Measurements from ENCODE around the gene N4BP2.
"Not testable (repeated sequence)": the region's sequence is repeated elsewhere in the genome, so short reads cannot be mapped to it uniquely, and the experiment has no call there.

Gene N4BP2

GRCh38 chr4:40099010-40099409 is 42.4 kb downstream of the N4BP2 start:
- Histone ChIP-seq H3K36me3 (ENCODE audit: control insufficient read depth, insufficient read depth, low read length) (no peaks in the 10 kb centered on the region), H3K9me3 (ENCODE audit: control insufficient read depth, low read length) (no peaks in the 10 kb centered on the region), H3K4me1 (ENCODE audit: control insufficient read depth, insufficient read depth, low read length) (no peaks in the 10 kb centered on the region)

GRCh38 chr4:40107150-40107549 is 50.5 kb downstream of the N4BP2 start:
- not testable (repeated sequence) for H3K9ac ChIP-seq (ENCODE audit: low read length); H3K9me3 ChIP-seq (ENCODE audit: control insufficient read depth, low read length); H3K4me3 ChIP-seq (ENCODE audit: low read length); H3K4me1 ChIP-seq (ENCODE audit: control insufficient read depth, insufficient read depth, low read length); H3K36me3 ChIP-seq (ENCODE audit: control insufficient read depth, insufficient read depth, low read length); H3K27me3 ChIP-seq (ENCODE audit: control insufficient read depth, insufficient read depth, low read length)

More at GRCh38 chr4:40099010-40099409, 42.4 kb downstream of the N4BP2 start:
- no peak overlapping the region for H3K4me3 ChIP-seq (ENCODE audit: low read length)
- no peaks in the 10 kb centered on the region for H3K27me3 ChIP-seq (ENCODE audit: control insufficient read depth, insufficient read depth, low read length)
- no peak overlapping the region for H3K9ac ChIP-seq (ENCODE audit: low read length)

DNA sequence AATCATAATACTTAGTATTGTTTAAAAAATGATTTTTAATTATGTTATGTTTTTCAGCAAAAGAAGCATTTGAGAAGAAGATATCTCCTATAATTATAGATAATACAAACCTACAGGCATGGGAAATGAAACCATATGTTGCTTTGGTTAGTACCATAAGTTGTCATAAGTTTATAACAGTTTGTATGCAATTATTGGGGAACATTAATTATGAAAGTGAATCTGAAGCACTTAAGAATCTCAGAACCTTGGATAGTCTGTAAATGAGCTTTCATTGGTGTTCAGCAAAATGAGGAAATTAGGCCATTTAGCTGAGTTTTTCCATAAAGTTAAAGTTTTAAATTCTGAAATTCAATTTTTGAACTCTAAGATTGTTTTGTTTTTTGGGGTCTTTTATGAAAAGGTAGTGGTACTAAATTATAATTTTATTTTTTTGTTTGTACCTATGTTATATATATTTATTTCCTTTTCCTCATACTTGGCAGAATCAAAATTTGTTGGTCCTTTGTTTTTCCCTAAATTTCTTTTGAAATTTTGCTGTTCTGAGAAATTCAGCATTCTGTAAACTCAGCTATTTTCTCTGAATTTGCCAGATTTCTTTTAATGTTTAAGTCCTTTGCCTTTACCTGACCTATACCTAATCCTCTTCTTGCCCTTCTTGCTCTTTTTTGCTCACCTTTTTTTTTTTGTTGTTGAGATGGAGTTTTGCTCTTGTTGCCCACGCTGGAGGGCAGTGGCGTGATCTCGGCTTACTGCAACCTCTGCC is 55.6 kb downstream of the N4BP2 start:
- no peak overlapping the region for H3K9ac ChIP-seq (ENCODE audit: low read length)
- no peak overlapping the region for H3K4me3 ChIP-seq (ENCODE audit: low read length)
- H3K9me3 ChIP-seq (ENCODE audit: control insufficient read depth, low read length) = no peaks in the 10 kb centered on the region
- no peaks in the 10 kb centered on the region for H3K4me1 ChIP-seq (ENCODE audit: control insufficient read depth, insufficient read depth, low read length)
- H3K27me3 ChIP-seq (ENCODE audit: control insufficient read depth, insufficient read depth, low read length) = no peaks in the 10 kb centered on the region
- no peaks in the 10 kb centered on the region for H3K36me3 ChIP-seq (ENCODE audit: control insufficient read depth, insufficient read depth, low read length)

DNA sequence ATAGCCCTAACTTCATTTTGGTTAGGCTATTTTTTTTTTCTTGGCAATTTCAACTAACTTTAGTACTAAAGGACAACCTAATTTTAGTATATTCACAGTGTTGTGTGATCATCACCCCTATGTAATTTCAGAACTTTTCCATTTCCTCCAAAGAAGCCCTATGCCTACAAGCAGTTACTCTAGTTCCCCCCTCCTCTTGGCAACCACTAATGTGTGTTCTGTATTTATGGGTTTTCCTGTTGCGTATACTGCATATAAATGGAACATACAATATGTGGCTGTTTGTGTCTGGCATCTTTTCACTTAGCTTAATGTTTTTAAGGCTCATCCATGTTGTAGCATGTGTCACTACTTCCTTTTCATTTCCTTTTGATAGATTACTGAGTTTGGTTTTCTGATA is 57.6 kb downstream of the N4BP2 start:
- no peaks in the 10 kb centered on the region for H3K27me3 ChIP-seq (ENCODE audit: control insufficient read depth, insufficient read depth, low read length)
- no peaks in the 10 kb centered on the region for H3K4me1 ChIP-seq (ENCODE audit: control insufficient read depth, insufficient read depth, low read length)
- no peaks in the 10 kb centered on the region for H3K36me3 ChIP-seq (ENCODE audit: control insufficient read depth, insufficient read depth, low read length)
- H3K4me3 ChIP-seq (ENCODE audit: low read length) = no peak overlapping the region
- H3K9me3 ChIP-seq (ENCODE audit: control insufficient read depth, low read length) = no peaks in the 10 kb centered on the region
- H3K9ac ChIP-seq (ENCODE audit: low read length) = no peak overlapping the region

DNA sequence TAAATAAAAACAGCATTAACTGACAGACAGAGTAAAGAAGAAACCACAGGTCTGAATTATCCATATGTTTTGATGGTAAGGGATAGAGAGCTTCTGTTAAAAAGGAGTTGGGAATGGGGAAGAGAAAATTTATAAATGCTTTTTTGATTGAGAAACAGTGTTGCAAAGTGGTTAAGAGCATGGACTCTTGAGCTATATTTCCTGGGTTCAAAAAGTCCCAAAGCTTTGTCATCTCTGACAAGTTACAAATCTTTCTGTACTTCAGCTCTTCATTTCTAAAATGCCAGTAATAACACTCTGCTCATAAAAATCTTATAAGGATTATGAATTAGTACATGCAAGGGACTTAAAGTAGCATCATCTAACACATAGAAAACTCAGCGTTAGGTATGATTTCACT is 62.2 kb downstream of the N4BP2 start:
- Histone ChIP-seq H3K27me3 (ENCODE audit: control insufficient read depth, insufficient read depth, low read length) (no peaks in the 10 kb centered on the region), H3K36me3 (ENCODE audit: control insufficient read depth, insufficient read depth, low read length) (no peaks in the 10 kb centered on the region), H3K4me3 (ENCODE audit: low read length) (no peak overlapping the region)

DNA sequence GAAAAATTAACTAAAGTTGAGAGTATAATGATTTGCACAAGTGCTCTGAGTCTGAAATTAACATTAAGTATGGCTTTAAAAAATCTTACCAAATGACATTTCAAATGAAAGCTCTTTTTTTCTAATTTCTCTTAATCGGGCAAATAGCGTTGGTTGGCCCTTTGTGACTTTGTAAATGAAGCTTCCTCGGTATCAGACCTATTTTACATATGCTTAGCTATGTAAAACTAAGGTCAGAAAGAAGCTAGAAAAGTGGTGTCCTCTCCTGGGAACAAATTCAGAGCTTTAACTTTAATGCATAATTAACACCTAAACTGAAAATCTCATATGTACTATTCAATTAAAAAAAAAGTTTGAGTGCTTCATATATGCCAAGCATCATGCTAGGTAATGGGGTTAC is 62.7 kb downstream of the N4BP2 start:
- H3K9ac ChIP-seq (ENCODE audit: low read length) = no peak overlapping the region
- H3K4me1 ChIP-seq (ENCODE audit: control insufficient read depth, insufficient read depth, low read length) = no peaks in the 10 kb centered on the region
- H3K27me3 ChIP-seq (ENCODE audit: control insufficient read depth, insufficient read depth, low read length) = no peaks in the 10 kb centered on the region
- H3K36me3 ChIP-seq (ENCODE audit: control insufficient read depth, insufficient read depth, low read length) = no peaks in the 10 kb centered on the region
- H3K4me3 ChIP-seq (ENCODE audit: low read length) = no peak overlapping the region
- no peaks in the 10 kb centered on the region for H3K9me3 ChIP-seq (ENCODE audit: control insufficient read depth, low read length)

More for the DNA sequence above, 62.2 kb downstream of the N4BP2 start:
- no peaks in the 10 kb centered on the region for H3K4me1 ChIP-seq (ENCODE audit: control insufficient read depth, insufficient read depth, low read length)
- no peaks in the 10 kb centered on the region for H3K9me3 ChIP-seq (ENCODE audit: control insufficient read depth, low read length)
- H3K9ac ChIP-seq (ENCODE audit: low read length) = no peak overlapping the region

DNA sequence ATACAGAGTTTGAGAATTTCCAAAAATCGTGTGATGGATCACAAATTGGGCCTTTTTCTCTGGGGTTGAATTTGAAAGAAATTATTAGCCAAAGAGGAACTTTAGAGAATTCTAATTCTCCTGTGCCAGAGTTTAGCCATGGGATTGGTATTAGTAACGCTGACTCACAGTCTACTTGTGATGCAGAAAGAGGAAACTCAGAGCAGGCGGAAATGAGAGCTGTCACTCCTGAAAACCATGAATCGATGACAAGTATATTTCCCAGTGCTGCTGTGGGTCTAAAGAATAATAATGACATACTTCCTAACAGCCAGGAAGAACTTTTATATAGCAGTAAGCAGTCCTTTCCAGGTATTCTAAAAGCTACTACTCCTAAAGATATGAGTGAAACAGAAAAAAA is 64.9 kb downstream of the N4BP2 start:
- H3K9ac ChIP-seq (ENCODE audit: low read length) = no peak overlapping the region
- no peaks in the 10 kb centered on the region for H3K4me1 ChIP-seq (ENCODE audit: control insufficient read depth, insufficient read depth, low read length)
- no peaks in the 10 kb centered on the region for H3K9me3 ChIP-seq (ENCODE audit: control insufficient read depth, low read length)
- no peaks in the 10 kb centered on the region for H3K27me3 ChIP-seq (ENCODE audit: control insufficient read depth, insufficient read depth, low read length)
- H3K36me3 ChIP-seq (ENCODE audit: control insufficient read depth, insufficient read depth, low read length) = no peaks in the 10 kb centered on the region
- no peak overlapping the region for H3K4me3 ChIP-seq (ENCODE audit: low read length)

- H3K4me3 ChIP-seq (ENCODE audit: low read length) = no peak overlapping the region
- no peaks in the 10 kb centered on the region for H3K9me3 ChIP-seq (ENCODE audit: control insufficient read depth, low read length)
- H3K27me3 ChIP-seq (ENCODE audit: control insufficient read depth, insufficient read depth, low read length) = no peaks in the 10 kb centered on the region
- H3K4me1 ChIP-seq (ENCODE audit: control insufficient read depth, insufficient read depth, low read length) = no peaks in the 10 kb centered on the region
- no peaks in the 10 kb centered on the region for H3K36me3 ChIP-seq (ENCODE audit: control insufficient read depth, insufficient read depth, low read length)
- no peak overlapping the region for H3K9ac ChIP-seq (ENCODE audit: low read length)
Observed at GRCh38 chr4:40122941-40123340, 66.3 kb downstream of the N4BP2 start.

GRCh38 chr4:40124690-40125089 is 68.0 kb downstream of the N4BP2 start:
- no peaks in the 10 kb centered on the region for H3K9me3 ChIP-seq (ENCODE audit: control insufficient read depth, low read length)
- H3K27me3 ChIP-seq (ENCODE audit: control insufficient read depth, insufficient read depth, low read length) = no peaks in the 10 kb centered on the region
- no peak overlapping the region for H3K4me3 ChIP-seq (ENCODE audit: low read length)
- no peaks in the 10 kb centered on the region for H3K36me3 ChIP-seq (ENCODE audit: control insufficient read depth, insufficient read depth, low read length)
- no peak overlapping the region for H3K9ac ChIP-seq (ENCODE audit: low read length)
- H3K4me1 ChIP-seq (ENCODE audit: control insufficient read depth, insufficient read depth, low read length) = no peaks in the 10 kb centered on the region

- no peak overlapping the region for H3K4me3 ChIP-seq (ENCODE audit: low read length)
- no peaks in the 10 kb centered on the region for H3K4me1 ChIP-seq (ENCODE audit: control insufficient read depth, insufficient read depth, low read length)
Observed at GRCh38 chr4:40130401-40131036, 73.9 kb downstream of the N4BP2 start.

GRCh38 chr4:40132816-40133215 is 76.2 kb downstream of the N4BP2 start:
- no peaks in the 10 kb centered on the region for H3K4me1 ChIP-seq (ENCODE audit: control insufficient read depth, insufficient read depth, low read length)
- H3K27me3 ChIP-seq (ENCODE audit: control insufficient read depth, insufficient read depth, low read length) = no peaks in the 10 kb centered on the region
- H3K4me3 ChIP-seq (ENCODE audit: low read length) = no peak overlapping the region
- H3K36me3 ChIP-seq (ENCODE audit: control insufficient read depth, insufficient read depth, low read length) = no peaks in the 10 kb centered on the region
- no peak overlapping the region for H3K9ac ChIP-seq (ENCODE audit: low read length)
- no peaks in the 10 kb centered on the region for H3K9me3 ChIP-seq (ENCODE audit: control insufficient read depth, low read length)

More at GRCh38 chr4:40130401-40131036, 73.9 kb downstream of the N4BP2 start:
- no peaks in the 10 kb centered on the region for H3K36me3 ChIP-seq (ENCODE audit: control insufficient read depth, insufficient read depth, low read length)
- H3K27me3 ChIP-seq (ENCODE audit: control insufficient read depth, insufficient read depth, low read length) = no peaks in the 10 kb centered on the region
- H3K9ac ChIP-seq (ENCODE audit: low read length) = no peak overlapping the region
- no peaks in the 10 kb centered on the region for H3K9me3 ChIP-seq (ENCODE audit: control insufficient read depth, low read length)

DNA sequence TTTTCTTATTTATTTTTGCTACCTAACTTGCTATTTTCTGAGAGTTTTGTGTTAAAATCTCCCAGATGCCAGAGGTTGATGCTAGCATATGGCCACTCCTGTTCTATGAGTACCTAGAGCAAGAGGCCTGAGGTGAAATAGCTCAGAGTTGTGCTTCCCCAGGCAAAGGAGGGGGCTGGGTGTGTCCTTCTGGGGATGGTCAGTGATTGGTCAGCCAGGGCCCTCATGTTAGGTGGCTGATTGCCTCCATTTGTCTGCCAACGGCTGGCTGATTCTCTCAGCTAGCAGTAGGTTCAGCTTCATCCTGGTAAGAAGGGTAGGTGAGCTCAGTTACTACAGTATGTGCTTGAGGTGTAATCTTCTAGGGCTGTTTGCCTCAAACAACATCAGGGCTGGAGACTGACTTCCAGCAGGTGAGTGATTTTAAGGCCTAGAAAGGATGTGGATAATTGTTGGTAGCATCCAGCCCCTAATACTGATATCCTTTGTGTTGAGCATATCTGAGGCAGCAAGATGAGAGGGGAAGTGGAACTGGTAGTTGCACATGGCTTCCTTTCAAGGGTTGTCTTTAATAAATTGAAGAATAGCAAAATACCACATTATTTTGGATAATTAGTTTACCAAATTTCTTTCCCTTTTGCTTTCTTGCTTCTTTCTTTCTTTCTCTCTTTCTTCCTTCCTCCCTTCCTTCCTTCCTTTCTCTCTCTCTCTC is 77.7 kb downstream of the N4BP2 start:
- no peak overlapping the region for H3K9ac ChIP-seq (ENCODE audit: low read length)
- no peaks in the 10 kb centered on the region for H3K9me3 ChIP-seq (ENCODE audit: control insufficient read depth, low read length)
- no peaks in the 10 kb centered on the region for H3K36me3 ChIP-seq (ENCODE audit: control insufficient read depth, insufficient read depth, low read length)
- no peaks in the 10 kb centered on the region for H3K27me3 ChIP-seq (ENCODE audit: control insufficient read depth, insufficient read depth, low read length)
- H3K4me3 ChIP-seq (ENCODE audit: low read length) = no peak overlapping the region
- H3K4me1 ChIP-seq (ENCODE audit: control insufficient read depth, insufficient read depth, low read length) = no peaks in the 10 kb centered on the region
